ENCODE data around the gene FBXL3. TPM values are rescaled to one million over a fixed set of nuclear protein-coding genes. Genes with fewer than 3 reads are reported as not detected.

The FBXL3 gene
- total and polyA plus RNA-seq, 2 donors (not counting 1 experiment from before 2014, with no cell fraction given) = 48.5 to 61.8 TPM

DNA sequence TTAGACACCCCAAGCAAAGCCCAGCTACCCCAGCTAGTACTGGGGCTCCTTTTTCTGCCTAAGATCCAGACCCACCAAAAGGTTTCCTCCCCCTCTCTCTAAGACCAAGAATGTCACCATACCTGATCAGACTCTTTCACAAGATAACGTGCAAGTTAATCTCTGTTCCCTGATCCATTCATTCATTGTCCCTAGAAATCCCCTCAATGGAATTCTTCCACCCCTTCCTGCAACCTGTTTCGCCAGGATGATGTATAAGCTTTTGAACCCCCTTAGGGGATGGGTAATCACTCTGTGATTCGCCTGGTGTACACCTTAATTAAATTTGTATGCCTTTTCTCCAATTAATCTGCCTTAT is 52.4 kb downstream of the FBXL3 start:
- H3K36me3 ChIP-seq (ENCODE audit: control insufficient read depth, insufficient read depth, low read length) = no peaks in the 10 kb centered on the region
- H3K27ac ChIP-seq (ENCODE audit: insufficient read depth, low read length) = no peak overlapping the region
- no peaks in the 10 kb centered on the region for H3K4me1 ChIP-seq (ENCODE audit: control insufficient read depth, extremely low read depth, insufficient read depth, low read length)
- H3K4me2 ChIP-seq (ENCODE audit: extremely low read depth, insufficient read depth, low read length) = no peak overlapping the region
- no peaks in the 10 kb centered on the region for H3K79me2 ChIP-seq (ENCODE audit: control insufficient read depth, insufficient read depth, low read length)
- no peaks in the 10 kb centered on the region for H3K9me3 ChIP-seq (ENCODE audit: control insufficient read depth, insufficient read depth, low read depth, low read length)
- no peak for DNase-seq (ENCODE audit: low read depth in 2 of 2)
- no peaks in the 10 kb centered on the region for H4K20me1 ChIP-seq (ENCODE audit: control insufficient read depth, extremely low read depth, insufficient read depth, low read length)
- TF ChIP-seq, protein P1, sequence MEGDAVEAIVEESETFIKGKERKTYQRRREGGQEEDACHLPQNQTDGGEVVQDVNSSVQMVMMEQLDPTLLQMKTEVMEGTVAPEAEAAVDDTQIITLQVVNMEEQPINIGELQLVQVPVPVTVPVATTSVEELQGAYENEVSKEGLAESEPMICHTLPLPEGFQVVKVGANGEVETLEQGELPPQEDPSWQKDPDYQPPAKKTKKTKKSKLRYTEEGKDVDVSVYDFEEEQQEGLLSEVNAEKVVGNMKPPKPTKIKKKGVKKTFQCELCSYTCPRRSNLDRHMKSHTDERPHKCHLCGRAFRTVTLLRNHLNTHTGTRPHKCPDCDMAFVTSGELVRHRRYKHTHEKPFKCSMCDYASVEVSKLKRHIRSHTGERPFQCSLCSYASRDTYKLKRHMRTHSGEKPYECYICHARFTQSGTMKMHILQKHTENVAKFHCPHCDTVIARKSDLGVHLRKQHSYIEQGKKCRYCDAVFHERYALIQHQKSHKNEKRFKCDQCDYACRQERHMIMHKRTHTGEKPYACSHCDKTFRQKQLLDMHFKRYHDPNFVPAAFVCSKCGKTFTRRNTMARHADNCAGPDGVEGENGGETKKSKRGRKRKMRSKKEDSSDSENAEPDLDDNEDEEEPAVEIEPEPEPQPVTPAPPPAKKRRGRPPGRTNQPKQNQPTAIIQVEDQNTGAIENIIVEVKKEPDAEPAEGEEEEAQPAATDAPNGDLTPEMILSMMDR (conservative IDR thresholded peaks at IDR 0.05 in 1 of 2, IDR thresholded peaks at IDR 0.05 in 1 of 2; ENCODE audit: low read depth in 1 of 2, low read length in 2 of 2) = no peak
- TF ChIP-seq EZH2 (IDR thresholded peaks at IDR 0.05; ENCODE audit: low read length, missing control alignments) = no peak
- no peak overlapping the region for H2AFZ ChIP-seq (ENCODE audit: low read length)
- peaks cover 4% of the 10 kb centered on the region for H3K27me3 ChIP-seq (ENCODE audit: control insufficient read depth, insufficient read depth, low read length)
- H3K4me3 ChIP-seq (replicated peaks in 1 of 4; ENCODE audit: control extremely low read depth in 1 of 4, insufficient read depth in 1 of 4, low read depth in 3 of 4, low read length in 4 of 4) = no peak overlapping the region
- H3K9ac ChIP-seq (ENCODE audit: insufficient read depth, low read length) = no peak overlapping the region

DNA sequence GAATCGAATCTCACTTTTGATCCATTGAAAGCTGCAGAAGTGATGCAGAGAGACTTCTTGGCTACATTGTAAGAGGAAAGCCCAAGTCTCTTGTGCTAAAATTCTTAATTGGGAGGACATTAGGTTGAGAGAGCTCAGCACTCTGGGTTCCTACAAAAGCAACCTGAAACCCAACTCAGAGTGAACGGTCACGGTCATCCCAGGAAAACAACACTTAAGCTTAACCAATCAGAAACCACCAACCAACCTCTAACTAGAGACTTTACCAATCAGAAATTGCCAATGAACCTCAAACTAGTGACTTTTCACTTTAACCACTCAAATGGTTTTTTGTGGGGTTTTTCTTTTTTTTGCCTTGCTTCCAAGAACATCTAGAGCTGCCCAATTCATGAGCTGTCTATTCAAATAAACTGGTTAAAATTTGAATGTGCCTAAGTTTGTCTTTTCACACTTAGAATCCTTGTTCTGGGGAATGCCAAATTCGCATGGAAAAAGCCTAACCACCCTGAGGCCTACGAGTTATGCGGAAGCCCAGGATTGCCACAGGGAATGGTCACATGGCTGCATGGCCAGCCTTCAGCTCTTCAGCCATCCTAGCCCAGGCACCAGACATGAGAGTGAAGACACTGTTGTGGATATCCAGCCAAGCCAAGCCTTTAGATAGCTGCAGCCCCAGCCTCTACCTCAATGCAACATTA is 52.9 kb downstream of the FBXL3 start:
- no peaks in the 10 kb centered on the region for H3K4me1 ChIP-seq (ENCODE audit: control insufficient read depth, extremely low read depth, insufficient read depth, low read length)
- no peaks in the 10 kb centered on the region for H4K20me1 ChIP-seq (ENCODE audit: control insufficient read depth, extremely low read depth, insufficient read depth, low read length)
- TF ChIP-seq, protein P1 (conservative IDR thresholded peaks at IDR 0.05 in 1 of 2, IDR thresholded peaks at IDR 0.05 in 1 of 2; ENCODE audit: low read depth in 1 of 2, low read length in 2 of 2) = no peak
- TF ChIP-seq EZH2 (IDR thresholded peaks at IDR 0.05; ENCODE audit: low read length, missing control alignments) = no peak
- no peaks in the 10 kb centered on the region for H3K79me2 ChIP-seq (ENCODE audit: control insufficient read depth, insufficient read depth, low read length)
- peaks cover 4% of the 10 kb centered on the region for H3K27me3 ChIP-seq (ENCODE audit: control insufficient read depth, insufficient read depth, low read length)
- no peak overlapping the region for H3K4me2 ChIP-seq (ENCODE audit: extremely low read depth, insufficient read depth, low read length)
- no peaks in the 10 kb centered on the region for H3K36me3 ChIP-seq (ENCODE audit: control insufficient read depth, insufficient read depth, low read length)
- no peak overlapping the region for H3K4me3 ChIP-seq (replicated peaks in 1 of 4; ENCODE audit: control extremely low read depth in 1 of 4, insufficient read depth in 1 of 4, low read depth in 3 of 4, low read length in 4 of 4)
- no peak overlapping the region for H3K27ac ChIP-seq (ENCODE audit: insufficient read depth, low read length)
- no peak overlapping the region for H2AFZ ChIP-seq (ENCODE audit: low read length)
- DNase-seq (ENCODE audit: low read depth in 2 of 2) = no peak
- no peaks in the 10 kb centered on the region for H3K9me3 ChIP-seq (ENCODE audit: control insufficient read depth, insufficient read depth, low read depth, low read length)
- H3K9ac ChIP-seq (ENCODE audit: insufficient read depth, low read length) = no peak overlapping the region

DNA sequence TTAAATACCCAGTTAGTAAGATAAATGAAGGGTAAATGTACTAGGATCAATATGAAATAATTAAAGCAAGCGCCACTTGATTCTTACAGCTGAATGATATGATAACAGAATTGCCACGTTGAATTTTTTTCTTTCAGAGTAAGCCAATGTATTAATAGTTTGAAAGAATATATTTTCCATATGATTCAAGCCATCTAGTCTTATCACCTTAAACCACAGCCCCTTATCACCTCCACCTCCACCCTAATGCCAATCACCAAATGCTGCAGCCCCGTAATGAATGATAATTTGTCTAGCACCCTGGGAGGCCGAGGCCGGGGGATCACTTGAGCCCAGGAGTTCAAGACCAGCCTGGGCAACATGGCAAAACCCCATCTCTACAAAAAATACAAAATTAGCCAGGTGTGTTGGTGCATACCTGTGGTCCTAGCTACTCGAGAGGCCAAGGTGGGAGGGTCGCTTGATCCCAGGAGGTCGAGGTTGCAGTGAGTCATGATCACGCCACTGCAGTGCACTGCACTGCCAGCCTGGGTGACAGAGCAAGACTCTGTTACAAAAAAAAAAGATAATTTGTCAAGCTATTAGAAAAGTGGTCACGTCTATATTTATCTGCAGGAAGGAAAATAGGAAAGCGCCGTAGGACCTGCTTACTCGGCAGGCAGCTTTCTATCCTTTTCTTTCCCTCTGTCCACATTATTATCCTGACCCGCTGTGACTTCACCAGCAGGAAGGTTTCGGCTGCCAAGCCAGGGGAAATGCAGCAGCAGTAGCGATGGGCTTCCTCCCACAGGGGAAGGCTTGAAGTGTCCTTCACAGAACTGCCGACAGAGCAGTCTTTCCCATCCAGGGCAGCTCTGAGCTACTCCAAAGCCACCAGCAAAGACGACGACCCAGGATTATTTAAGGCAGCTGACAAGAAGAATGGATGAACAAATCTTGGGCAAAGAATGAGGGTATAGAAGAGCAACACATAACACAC is 54.8 kb downstream of the FBXL3 start:
- Histone ChIP-seq H3K79me2 (ENCODE audit: control insufficient read depth, insufficient read depth, low read length) (no peaks in the 10 kb centered on the region), H3K9ac (ENCODE audit: insufficient read depth, low read length) (no peak overlapping the region), H2AFZ (ENCODE audit: low read length) (no peak overlapping the region), H3K4me1 (ENCODE audit: control insufficient read depth, extremely low read depth, insufficient read depth, low read length) (no peaks in the 10 kb centered on the region), H4K20me1 (ENCODE audit: control insufficient read depth, extremely low read depth, insufficient read depth, low read length) (no peaks in the 10 kb centered on the region), H3K4me2 (ENCODE audit: extremely low read depth, insufficient read depth, low read length) (no peak overlapping the region), H3K27ac (ENCODE audit: insufficient read depth, low read length) (no peak overlapping the region), H3K27me3 (ENCODE audit: control insufficient read depth, insufficient read depth, low read length) (peaks cover 4% of the 10 kb centered on the region), H3K9me3 (ENCODE audit: control insufficient read depth, insufficient read depth, low read depth, low read length) (no peaks in the 10 kb centered on the region), H3K4me3 (replicated peaks in 1 of 4; ENCODE audit: control extremely low read depth in 1 of 4, insufficient read depth in 1 of 4, low read depth in 3 of 4, low read length in 4 of 4) (no peak overlapping the region), H3K36me3 (ENCODE audit: control insufficient read depth, insufficient read depth, low read length) (no peaks in the 10 kb centered on the region)
- TF ChIP-seq, protein P1 (conservative IDR thresholded peaks at IDR 0.05 in 1 of 2, IDR thresholded peaks at IDR 0.05 in 1 of 2; ENCODE audit: low read depth in 1 of 2, low read length in 2 of 2) = no peak
- TF ChIP-seq EZH2 (IDR thresholded peaks at IDR 0.05; ENCODE audit: low read length, missing control alignments) = no peak
- no peak for DNase-seq (ENCODE audit: low read depth in 2 of 2)
